IPS DF 19.7 (cell line): ENCODE measurements around the gene MOGAT3.
A peak's percentile ranks its signal among the peaks of the same experiment; 100 is the strongest.

Experiments
- DNase-seq: peaks from one replicate; pipeline ENCODE4 v3.0.0-alpha.2; 2013; ENCODE audit warnings: low read depth, low spot score

Gene MOGAT3

GRCh38 chr7:101160910-101161309 lies 39.9 kb downstream of the MOGAT3 start:
- DNase-seq: no peak

GRCh38 chr7:101159696-101160674 lies 40.9 kb downstream of the MOGAT3 start:
- no peak for DNase-seq

GRCh38 chr7:101156866-101157589 lies 43.8 kb downstream of the MOGAT3 start:
- DNase-seq: no peak

GRCh38 chr7:101156277-101156676 lies 44.6 kb downstream of the MOGAT3 start:
- no peak for DNase-seq

- DNase-seq: no peak
Observed at GRCh38 chr7:101155303-101155702, 45.5 kb downstream of the MOGAT3 start.

GRCh38 chr7:101154693-101155102 lies 46.1 kb downstream of the MOGAT3 start:
- no peak for DNase-seq

- DNase-seq: peak; percentile 100
Observed at GRCh38 chr7:101153969-101154692, 46.7 kb downstream of the MOGAT3 start, which contains the start of gene AP1S1. AP1S1 (plus strand) TSS chr7:101154476; CDS start chr7:101154515, 39 bp downstream.

GRCh38 chr7:101151908-101152651 lies 48.8 kb downstream of the MOGAT3 start:
- no peak for DNase-seq
